Esophagus muscularis mucosa (tissue), 4 donors: ENCODE results near the gene TKT. TPM values are rescaled to one million over a fixed set of nuclear protein-coding genes. Genes with fewer than 3 reads are reported as not detected.
"Not testable (repeated sequence)": the region's sequence is repeated elsewhere in the genome, so short reads cannot be mapped to it uniquely, and the experiment has no call there.

ENCODE experiments used
- DNase-seq: peaks from one replicate; pipeline ENCODE4 v3.0.0-alpha.2; 2017; ENCODE audit errors: extremely low spot score
- H3K27ac ChIP-seq, 4 donors: fragments of 200-600 bp; sonication (generic); replicated peaks in 1 of 4; 1 replicate in 3 of 4; 2 replicates in 1 of 4; pipeline ENCODE4 v1.5.1; 2016 to 2019; ENCODE audit warnings: mild to moderate bottlenecking in 1 of 4
- H3K27me3 ChIP-seq, 4 donors: fragments of 200-600 bp; sonication (generic); one replicate each; pipeline versions ENCODE4 v1.5.1 to v1.6.0; 2016 to 2019
- H3K36me3 ChIP-seq, 4 donors: fragments of 200-600 bp; sonication (generic); one replicate each; pipeline ENCODE4 v1.5.1; 2016 to 2019
- H3K4me1 ChIP-seq, 4 donors: fragments of 200-600 bp; sonication (generic); one replicate each; pipeline ENCODE4 v1.5.1; 2016 to 2019
- H3K4me3 ChIP-seq, 4 donors: fragments of 200-600 bp; sonication (generic); 1 replicate in 2 of 4; 2 replicates in 2 of 4; pipeline ENCODE4 v1.5.1; 2016 to 2019; ENCODE audit warnings: mild to moderate bottlenecking in 4 of 4, moderate library complexity in 1 of 4
- H3K9me3 ChIP-seq, 4 donors: fragments of 200-600 bp; sonication (generic); 1 replicate in 3 of 4; 2 replicates in 1 of 4; pipeline ENCODE4 v1.5.1; 2016 to 2019
- CTCF ChIP-seq, 3 experiments: fragments of 200-600 bp in 2 of 3; fragments of 450-650 bp in 1 of 3; sonication (generic) in 2 of 3; IDR thresholded peaks; one replicate each; pipeline ENCODE4 v1.5.1; 2017 to 2019; ENCODE audit warnings: antibody characterized with exemption in 3 of 3, mild to moderate bottlenecking in 2 of 3, moderate library complexity in 1 of 3
- EP300 ChIP-seq: sonication (generic); formaldehyde crosslinking; IDR thresholded peaks from one replicate; pipeline ENCODE4 v1.6.1; 2017; ENCODE audit warnings: antibody characterized with exemption
- POLR2A ChIP-seq: fragments of 450-650 bp; IDR thresholded peaks from one replicate; pipeline ENCODE4 v1.6.1; 2017; ENCODE audit warnings: antibody characterized with exemption, moderate library complexity, mild to moderate bottlenecking, low read depth
- POLR2AphosphoS5 ChIP-seq, 2 donors: sonication (generic); formaldehyde crosslinking; IDR thresholded peaks; one replicate each; pipeline ENCODE4 v1.6.1; 2017; ENCODE audit warnings: antibody characterized with exemption in 2 of 2
- WGBS: methylation state at CpG from one replicate; pipeline ENCODE4 v1.1.5; 2018; 5-methylcytosine and 5-hydroxymethylcytosine counted together
- intact Hi-C: fragments of 100-400 bp; cut with DNase I; formaldehyde crosslinking; loops from one replicate; pipeline ENCODE4 v1.15.1; 2023
- total RNA-seq, 4 donors: library from RNA; depleted of rRNA; stranded (reverse); fragments of >200 nt; gene quantifications; one replicate each; pipeline versions ENCODE4 v1.1.0 to v1.2.1, GENCODE V29; 2016

Gene TKT
- total RNA-seq, 4 donors from 2014 or later, result 295 to 524 (median 378) TPM

- H3K4me1 ChIP-seq, result peaks cover 57 to 62% (median 58%) of the 10 kb centered on the region in 4 donors
- no peak for DNase-seq
- no peaks in the 10 kb centered on the region for H3K36me3 ChIP-seq
- TF ChIP-seq EP300 (no peak), POLR2AphosphoS5 (IDR thresholded peaks at IDR 0.05) (peak; percentile 17 to 34)
- WGBS, result 2% methylated on average over 23 of the region's 32 CpGs
- no peaks in the 10 kb centered on the region for H3K9me3 ChIP-seq
- peak overlapping the region; percentile 82 to 99 (median 98) for H3K4me3 ChIP-seq
- no peaks in the 10 kb centered on the region for H3K27me3 ChIP-seq
- H3K27ac ChIP-seq, result peak overlapping the region; percentile 89 to 95 (median 92)
- intact Hi-C loops, result loop anchor here (5.0 kb wide), 1 partner anchor 93 kb away; the partner anchor contains the start of gene DCP1A
Observed at GRCh38 chr3:53254509-53255422, 1.1 kb downstream of the TKT start.

GRCh38 chr3:53253707-53254508 lies 1.9 kb downstream of the TKT start:
- Histone ChIP-seq H3K27me3 (no peaks in the 10 kb centered on the region), H3K27ac (peak overlapping the region; percentile 89 to 95 (median 92)), H3K4me3 (peak overlapping the region; percentile 82 to 99 (median 98)), H3K9me3 (no peaks in the 10 kb centered on the region), H3K4me1 (peaks cover 53 to 67% (median 66%) of the 10 kb centered on the region in 4 donors), H3K36me3 (no peaks in the 10 kb centered on the region)
- TF ChIP-seq POLR2AphosphoS5 (IDR thresholded peaks at IDR 0.05) (no peak), POLR2A (no peak), EP300 (no peak), CTCF (IDR thresholded peaks at IDR 0.05) (no peak)
- intact Hi-C loops, result no loop called here
- WGBS, result 50% methylated on average over 7 of the region's 7 CpGs
- no peak for DNase-seq

- Histone ChIP-seq H3K4me1 (peaks cover 59 to 77% (median 75%) of the 10 kb centered on the region in 4 donors), H3K27ac (peak overlapping the region; percentile 55 to 95 (median 92)), H3K4me3 (peak overlapping the region; percentile 20 to 99 (median 66))
- H3K9me3 ChIP-seq, H3K27me3 ChIP-seq, intact Hi-C loops, H3K36me3 ChIP-seq, DNase-seq: not testable (repeated sequence)
- 85% methylated on average over 8 of the region's 8 CpGs for WGBS
Observed at GRCh38 chr3:53252947-53253322, 2.9 kb downstream of the TKT start.

- DNase-seq, result no peak
- H3K4me3 ChIP-seq, result peak overlapping the region; percentile 20 to 99 (median 66)
- WGBS, result 48% methylated on average over 10 of the region's 10 CpGs
Observed at GRCh38 chr3:53252096-53252946, 3.5 kb downstream of the TKT start.

More at GRCh38 chr3:53252096-53252946, 3.5 kb downstream of the TKT start:
- no peak for TF ChIP-seq EP300
- TF ChIP-seq POLR2A, result no peak
- no peak for TF ChIP-seq CTCF (IDR thresholded peaks at IDR 0.05)
- TF ChIP-seq POLR2AphosphoS5 (IDR thresholded peaks at IDR 0.05), result no peak
- Histone ChIP-seq H3K9me3 (no peaks in the 10 kb centered on the region), H3K36me3 (no peaks in the 10 kb centered on the region), H3K27ac (peak overlapping the region; percentile 55 to 95 (median 92)), H3K4me1 (peaks cover 59 to 82% (median 81%) of the 10 kb centered on the region in 4 donors), H3K27me3 (no peaks in the 10 kb centered on the region)
- intact Hi-C loops, result no loop called here
